GM19193 (cell line): Measurements from ENCODE around the gene UST.

ENCODE experiments used
- POLR2A ChIP-seq: IDR thresholded peaks from 4 replicates; pipeline ENCODE4 v1.6.1; 2011; ENCODE audit not compliant: insufficient read depth, insufficient read length; ENCODE audit errors: extremely low read depth

The UST gene

DNA sequence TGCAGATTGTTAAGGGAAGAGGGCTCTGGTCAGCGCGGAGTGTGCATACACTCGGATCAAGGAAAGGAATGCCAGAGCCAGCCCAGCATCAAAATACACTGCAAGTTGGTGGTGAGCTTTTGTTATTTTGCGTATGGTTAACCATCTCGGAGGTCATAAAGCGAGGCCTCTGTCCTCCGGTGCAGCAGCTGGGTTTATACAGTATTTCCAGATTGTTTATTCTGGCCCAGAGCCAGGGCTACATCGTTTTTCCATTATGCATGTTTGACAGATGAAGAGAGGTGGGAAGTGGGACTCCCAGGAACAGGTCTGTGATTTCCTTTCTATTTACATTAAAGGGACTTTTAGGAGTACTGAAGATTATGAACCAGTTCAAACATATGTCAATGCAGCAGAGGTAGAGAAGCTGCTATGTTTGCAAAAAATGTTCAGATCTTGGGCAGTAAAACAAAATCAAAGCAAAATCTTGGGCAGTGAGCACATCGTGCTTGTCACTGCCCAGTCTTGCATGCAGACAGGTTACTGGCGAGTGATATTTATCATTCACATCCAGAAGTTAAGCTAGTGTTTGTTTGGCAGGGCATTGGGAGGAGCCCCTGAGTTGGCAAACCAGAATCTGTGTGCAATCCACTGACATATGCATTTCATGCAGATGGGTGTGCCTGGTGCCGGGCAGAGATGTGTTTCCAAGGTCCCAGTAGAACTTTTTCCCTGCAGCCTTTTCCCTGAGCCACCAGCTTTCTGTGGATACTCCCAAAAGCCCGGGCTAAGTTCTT is 314.3 kb downstream of the UST start:
- no peak for TF ChIP-seq POLR2A

DNA sequence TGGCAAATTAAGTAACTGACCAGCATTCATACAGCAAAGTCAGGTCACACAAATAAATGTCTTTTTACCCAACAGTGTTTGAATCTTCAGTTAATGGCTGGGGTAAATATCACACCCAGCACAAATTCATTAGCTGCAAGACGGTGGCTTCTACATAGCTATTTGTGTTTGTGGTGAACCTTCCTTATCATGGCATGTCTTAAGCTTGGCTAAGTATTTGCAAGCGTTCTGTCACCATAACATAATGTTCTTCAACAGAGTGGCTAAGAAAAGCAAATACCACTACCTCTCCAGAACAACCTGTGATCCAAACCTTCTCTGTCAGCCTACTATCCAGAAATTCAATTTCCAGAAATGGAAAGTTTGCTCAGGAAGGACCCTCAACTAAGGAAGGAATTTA is 315.1 kb downstream of the UST start:
- no peak for TF ChIP-seq POLR2A

DNA sequence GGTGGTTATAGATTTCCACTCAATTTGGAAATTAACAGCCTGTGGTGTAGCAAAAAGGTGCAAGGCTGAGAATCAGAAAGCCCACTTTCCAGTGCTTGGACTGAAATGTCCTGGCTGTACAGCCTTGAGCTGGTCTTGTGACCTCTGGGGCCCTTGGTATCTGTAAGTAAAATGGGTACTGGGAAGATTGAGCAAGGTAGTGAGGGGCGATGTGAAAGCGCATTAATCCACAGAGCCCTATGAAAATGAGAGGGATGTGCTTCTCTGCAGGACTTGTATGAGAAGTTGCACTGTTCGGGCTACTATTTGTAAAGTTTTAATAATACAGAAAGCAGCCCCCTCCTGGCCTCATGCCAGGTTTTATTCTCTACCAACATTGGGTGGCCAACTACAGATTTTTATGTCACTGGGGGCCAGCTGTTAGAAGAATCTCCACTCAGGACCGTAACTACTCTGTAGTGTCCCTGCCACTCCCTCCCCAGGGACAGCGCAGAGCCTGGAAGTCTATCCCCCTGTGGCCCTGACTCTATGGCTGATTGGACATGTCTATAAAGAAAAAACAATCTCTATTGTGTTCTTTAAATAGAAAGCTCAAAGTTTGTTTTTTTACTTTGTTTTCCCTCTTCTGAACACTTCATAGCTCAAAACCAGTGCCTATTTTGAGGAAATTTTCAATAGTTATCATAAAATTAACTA is 316.0 kb downstream of the UST start:
- no peak for TF ChIP-seq POLR2A

DNA sequence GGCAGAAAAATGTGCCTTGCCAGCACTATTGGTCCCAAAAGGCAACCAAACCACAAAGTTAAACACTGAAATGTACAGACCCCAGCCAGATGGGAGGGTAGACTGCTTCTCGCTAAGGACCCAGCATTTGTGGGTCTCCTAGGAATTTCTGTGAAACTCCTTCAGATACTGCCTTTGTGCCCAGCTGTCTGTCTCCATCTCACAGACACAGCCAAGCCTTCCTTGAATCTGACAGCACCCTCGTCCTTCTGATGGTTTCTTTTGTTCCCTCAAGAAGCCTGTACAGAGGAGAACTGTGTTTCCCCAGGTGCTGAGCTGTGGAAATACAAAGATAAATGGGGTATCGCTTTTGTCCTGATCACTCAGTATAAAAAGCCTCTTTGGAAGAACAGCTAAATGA is 316.6 kb downstream of the UST start:
- TF ChIP-seq POLR2A, result no peak

DNA sequence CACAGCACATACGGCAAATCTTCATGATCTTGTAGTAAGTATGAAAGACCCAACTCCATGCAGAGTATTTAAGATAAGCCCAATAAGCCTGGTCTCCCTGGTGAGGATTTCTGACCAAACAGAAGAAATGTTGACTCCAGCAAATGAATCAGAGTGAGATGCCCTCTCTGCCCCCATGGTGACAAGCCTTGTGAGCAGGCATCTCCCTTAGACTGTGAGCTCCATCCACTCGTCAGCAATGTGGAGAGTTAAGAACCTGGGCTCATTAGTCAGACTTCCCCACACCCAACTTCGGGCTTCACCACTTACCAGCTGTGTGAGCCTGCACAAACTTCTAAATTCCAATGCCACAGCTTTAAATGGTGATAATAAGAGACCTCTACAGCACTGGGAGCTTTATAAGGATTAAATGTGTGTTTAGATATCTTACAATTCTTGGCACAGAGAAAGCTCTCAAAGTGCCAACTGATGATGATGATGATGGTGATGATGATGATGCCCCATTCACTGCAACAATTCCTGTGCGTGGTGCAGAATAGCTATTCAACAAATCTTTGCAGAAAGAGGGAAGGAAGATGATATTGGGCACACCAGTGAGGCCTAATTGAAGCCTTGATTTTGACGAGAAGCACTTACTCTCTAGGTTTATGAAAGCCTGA is 317.3 kb downstream of the UST start:
- no peak for TF ChIP-seq POLR2A

DNA sequence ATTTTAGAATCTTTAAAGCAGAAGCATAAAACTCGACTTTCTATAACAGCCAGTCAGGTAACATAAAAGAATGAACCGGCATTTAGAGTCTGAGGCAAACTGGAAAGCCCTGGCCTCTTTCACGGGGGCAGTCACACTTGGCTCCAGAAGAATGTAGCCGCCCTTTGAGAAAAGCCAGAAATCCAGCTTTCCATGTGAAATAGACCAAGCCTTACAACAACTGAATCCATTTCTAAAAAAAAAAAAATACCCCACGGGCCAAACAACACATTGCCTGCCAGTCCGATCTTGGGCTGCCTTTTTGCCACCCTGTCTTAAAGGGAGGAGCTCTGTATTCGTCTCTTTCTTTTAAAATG is 317.8 kb downstream of the UST start:
- TF ChIP-seq POLR2A, result no peak

DNA sequence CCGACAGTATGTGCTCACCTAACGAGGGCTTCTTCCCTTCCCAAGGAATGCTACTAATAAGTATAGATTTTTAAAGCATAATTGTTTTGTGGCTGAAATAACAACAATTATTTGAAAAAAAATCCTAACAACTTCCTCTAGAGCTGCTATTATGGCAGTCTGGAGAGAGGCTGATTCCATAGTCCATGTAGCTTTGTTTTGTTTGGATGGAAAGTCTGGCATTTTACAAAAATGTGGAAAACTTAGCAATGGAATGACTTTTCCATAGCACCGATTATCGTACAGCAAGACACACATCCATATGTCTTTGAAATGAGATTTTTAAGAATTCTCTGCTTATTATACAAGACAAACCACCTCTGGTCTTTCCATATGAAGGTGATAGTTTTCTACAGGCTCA is 318.3 kb downstream of the UST start:
- TF ChIP-seq POLR2A, result no peak

DNA sequence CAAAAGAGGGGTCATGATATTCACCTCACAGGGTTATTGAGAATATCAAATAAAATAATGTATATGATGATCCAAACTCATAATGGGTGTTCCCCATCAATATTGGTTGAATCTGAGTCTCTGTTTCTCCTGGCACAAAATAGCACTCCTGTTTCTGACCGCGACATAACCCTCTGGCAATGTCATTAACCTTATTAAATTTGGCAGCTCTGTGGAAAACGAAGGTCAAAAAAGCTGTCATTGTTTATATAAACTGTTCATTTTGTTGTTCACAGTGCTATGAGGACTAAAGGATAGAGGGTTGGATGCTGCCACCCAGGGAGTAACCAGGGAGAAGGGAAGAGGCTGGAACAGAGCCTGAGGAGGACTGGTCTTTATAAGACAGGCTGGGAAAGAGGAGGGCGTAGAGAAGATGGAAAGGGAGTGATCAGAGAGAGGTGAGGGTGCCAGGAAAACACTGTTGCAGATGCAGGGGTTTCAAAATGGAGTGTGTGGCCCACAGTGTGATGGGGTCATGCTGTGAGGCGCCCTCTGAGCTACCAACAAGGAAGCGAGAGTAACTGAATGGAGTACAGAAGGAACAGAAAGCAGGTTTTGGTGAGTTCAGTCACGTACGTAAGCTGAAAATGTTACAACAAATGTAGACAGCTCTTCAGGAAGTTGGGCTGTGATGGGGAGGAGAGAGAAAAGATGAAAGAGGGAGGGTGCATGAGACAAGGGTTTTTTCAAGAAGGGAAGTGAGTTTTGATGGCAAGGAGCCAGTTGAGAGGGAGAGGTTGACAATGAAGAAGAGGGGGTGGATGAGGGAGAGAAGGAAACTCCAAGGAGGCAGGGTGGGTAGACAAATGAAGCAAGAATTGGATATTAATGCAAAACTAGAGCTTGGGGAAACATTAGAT is 319.1 kb downstream of the UST start:
- TF ChIP-seq POLR2A, result peak; percentile 42

DNA sequence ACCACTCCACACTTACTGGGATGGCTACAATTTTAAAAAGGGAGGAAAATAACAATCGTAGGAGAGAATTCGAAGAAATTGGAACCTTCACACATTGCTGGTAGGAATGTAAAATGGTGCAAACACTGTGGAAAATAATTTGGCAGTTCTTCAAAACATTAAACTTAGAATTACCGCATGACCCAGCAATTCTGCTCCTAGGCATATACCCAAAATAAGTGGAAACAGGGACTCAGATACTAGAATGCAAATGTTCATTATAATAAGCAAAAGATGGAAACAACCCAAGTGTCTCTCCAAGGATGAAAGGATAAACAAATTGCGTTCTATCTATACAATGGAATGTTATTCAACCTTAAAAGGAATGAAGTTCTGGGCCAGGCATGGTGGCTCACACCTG is 325.2 kb downstream of the UST start:
- TF ChIP-seq POLR2A, result no peak

DNA sequence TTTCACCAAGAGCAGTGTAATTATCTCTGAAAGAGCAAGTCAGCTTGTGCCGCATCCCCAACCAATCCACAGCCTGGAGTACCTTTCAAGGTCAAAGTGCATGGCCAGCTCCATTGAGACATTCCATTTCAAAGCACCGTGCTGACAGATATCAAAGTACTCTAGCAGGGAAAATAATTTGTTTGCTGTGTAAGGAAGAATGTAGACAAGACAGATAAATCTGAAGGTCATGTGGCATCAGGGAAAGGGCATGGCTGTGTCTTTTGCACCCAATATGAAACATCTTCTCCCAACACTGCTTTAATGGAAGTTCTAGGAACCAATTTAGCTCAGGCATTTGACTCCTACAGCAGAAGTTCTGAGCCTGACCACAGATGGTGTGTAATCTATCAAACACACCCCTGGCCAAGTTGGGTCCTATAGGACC is 328.0 kb downstream of the UST start:
- TF ChIP-seq POLR2A, result no peak

DNA sequence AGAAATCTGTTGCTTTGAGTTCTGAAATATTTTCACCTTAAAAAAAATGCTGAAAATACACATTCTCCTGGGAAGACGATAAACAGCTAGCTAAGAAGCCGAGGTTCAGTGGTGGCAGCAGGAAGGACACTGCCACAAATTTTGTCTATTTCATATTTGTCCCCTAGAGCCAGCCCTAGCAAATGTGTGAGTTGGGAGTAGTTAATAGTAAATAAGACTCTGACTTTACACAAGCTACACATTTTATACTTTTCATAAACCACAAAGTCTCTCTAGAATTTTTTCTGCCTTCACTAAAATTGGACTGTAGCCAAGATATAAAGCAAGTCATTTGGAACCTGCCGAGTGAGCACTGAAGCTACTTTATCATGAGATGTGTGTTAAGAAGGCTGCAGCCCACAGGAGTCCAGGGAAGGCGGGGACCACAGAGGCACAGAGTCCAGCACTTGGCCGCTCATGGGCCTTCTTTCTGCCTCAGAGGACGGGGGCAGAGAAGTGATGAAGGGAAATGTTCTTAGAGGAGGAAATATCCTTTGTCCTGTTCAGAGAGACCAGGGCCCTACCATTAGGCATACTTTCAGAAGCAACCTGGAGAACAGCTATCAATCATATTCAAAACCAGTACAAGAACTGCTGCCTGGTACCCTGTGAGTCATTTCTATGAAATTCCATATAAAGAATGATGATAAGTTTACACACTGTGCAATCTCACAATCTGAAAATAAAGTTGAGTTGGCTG is 329.0 kb downstream of the UST start:
- no peak for TF ChIP-seq POLR2A

DNA sequence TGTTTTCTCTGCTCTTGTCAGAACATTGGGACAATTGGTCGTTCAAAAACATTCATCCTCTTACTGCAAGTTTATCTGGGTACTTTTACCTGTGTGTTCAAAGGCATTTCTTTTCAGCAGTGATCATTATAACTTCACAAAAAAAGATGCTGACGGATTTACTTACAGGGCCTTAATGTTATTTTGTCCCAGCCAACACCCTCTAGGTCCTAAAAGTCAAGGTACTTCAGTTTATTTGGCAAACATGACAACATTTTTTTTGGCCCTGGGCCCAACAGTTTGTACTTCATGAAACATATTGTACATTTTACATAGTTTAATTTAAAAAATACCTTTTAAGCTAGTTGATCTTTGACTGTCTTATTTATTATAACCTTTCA is 329.5 kb downstream of the UST start:
- TF ChIP-seq POLR2A, result no peak

DNA sequence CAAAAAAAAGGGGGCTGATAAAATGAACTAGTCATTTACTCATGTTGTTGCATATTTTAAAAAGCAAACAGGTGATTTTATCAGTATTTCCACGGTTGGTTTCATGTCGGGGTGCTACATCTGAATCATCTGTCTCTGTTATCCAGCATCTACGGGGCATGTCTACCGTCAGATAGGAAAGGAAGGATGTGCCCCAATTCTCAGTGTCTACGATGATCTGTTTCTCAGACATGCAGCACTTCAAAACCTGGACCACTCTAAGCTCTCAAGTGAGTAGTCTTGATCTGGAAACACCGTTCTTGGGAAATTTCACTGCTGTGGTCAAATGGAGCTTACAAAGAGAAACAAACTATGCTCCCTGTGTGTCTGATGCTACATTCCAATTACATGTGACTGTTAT is 330.4 kb downstream of the UST start:
- no peak for TF ChIP-seq POLR2A

DNA sequence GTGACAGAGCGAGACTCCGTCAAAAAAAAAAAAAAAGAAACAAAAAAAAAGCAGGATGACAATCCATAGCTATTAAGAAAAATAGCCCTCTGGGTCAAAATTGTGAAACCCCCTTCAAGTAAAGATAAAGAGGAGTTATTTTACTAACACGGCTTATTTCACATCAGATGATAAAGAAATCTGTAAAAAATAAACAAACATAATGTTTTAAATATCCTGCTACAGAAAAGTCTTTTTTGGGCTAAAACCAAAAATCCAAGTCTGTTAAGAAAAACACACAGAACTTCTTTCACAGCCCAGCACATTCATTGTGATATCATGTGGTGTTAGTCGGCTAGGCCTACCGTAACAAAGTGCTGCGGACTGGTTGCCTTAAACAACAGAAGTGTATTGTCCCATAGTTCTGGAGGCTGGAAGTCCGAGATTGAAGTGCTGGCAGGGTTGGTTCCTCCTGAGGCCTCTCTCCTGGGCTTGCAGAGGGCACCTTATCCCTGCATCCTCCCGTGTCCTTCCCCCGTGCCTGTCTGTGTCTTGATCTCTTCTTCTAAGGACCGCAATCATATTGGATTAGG is 331.5 kb downstream of the UST start:
- no peak for TF ChIP-seq POLR2A
